ENCODE data around the gene JAZF1.

Gene JAZF1

GRCh38 chr7:28060371-28060950 is 120.1 kb downstream of the JAZF1 start:
- H4K20me1 ChIP-seq (ENCODE audit: low read depth, low read length): peaks cover 31% of the 10 kb centered on the region
- H3K27me3 ChIP-seq (ENCODE audit: low read length): no peaks in the 10 kb centered on the region
- H2AFZ ChIP-seq (ENCODE audit: low read depth, low read length, severe bottlenecking): no peak overlapping the region
- no peaks in the 10 kb centered on the region for H3K36me3 ChIP-seq (ENCODE audit: low read length)
- TF ChIP-seq EZH2phosphoT487 (conservative IDR thresholded peaks at IDR 0.05; ENCODE audit: low read length): no peak
- TF ChIP-seq, protein P1, sequence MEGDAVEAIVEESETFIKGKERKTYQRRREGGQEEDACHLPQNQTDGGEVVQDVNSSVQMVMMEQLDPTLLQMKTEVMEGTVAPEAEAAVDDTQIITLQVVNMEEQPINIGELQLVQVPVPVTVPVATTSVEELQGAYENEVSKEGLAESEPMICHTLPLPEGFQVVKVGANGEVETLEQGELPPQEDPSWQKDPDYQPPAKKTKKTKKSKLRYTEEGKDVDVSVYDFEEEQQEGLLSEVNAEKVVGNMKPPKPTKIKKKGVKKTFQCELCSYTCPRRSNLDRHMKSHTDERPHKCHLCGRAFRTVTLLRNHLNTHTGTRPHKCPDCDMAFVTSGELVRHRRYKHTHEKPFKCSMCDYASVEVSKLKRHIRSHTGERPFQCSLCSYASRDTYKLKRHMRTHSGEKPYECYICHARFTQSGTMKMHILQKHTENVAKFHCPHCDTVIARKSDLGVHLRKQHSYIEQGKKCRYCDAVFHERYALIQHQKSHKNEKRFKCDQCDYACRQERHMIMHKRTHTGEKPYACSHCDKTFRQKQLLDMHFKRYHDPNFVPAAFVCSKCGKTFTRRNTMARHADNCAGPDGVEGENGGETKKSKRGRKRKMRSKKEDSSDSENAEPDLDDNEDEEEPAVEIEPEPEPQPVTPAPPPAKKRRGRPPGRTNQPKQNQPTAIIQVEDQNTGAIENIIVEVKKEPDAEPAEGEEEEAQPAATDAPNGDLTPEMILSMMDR (IDR thresholded peaks at IDR 0.05; ENCODE audit: insufficient read depth, low read length, poor library complexity, severe bottlenecking): no peak
- H3K79me2 ChIP-seq (ENCODE audit: insufficient read depth, low read length): no peaks in the 10 kb centered on the region
- H3K9me2 ChIP-seq (replicated peaks; ENCODE audit: insufficient read depth, low read length): no peaks in the 10 kb centered on the region
- H3F3A ChIP-seq (ENCODE audit: insufficient read depth): no peaks in the 10 kb centered on the region
- no peak overlapping the region for H3K4me2 ChIP-seq (ENCODE audit: low read depth, low read length, poor library complexity, severe bottlenecking)
- no peak overlapping the region for H3K4me3 ChIP-seq (ENCODE audit: insufficient read depth, low read length, poor library complexity, severe bottlenecking)
- no peak overlapping the region for H3K9ac ChIP-seq (ENCODE audit: low read length)
- H3K27ac ChIP-seq (ENCODE audit: low read depth, low read length): no peak overlapping the region
- H3K9me3 ChIP-seq (ENCODE audit: insufficient read depth, low read length): no peaks in the 10 kb centered on the region

- Histone ChIP-seq H3K4me3 (ENCODE audit: insufficient read depth, low read length, poor library complexity, severe bottlenecking) (no peak overlapping the region), H3K79me2 (ENCODE audit: insufficient read depth, low read length) (no peaks in the 10 kb centered on the region), H3K36me3 (ENCODE audit: low read length) (no peaks in the 10 kb centered on the region), H3K4me2 (ENCODE audit: low read depth, low read length, poor library complexity, severe bottlenecking) (no peak overlapping the region), H3K9me3 (ENCODE audit: insufficient read depth, low read length) (no peaks in the 10 kb centered on the region), H3K27me3 (ENCODE audit: low read length) (no peaks in the 10 kb centered on the region), H3K27ac (ENCODE audit: low read depth, low read length) (no peak overlapping the region), H2AFZ (ENCODE audit: low read depth, low read length, severe bottlenecking) (no peak overlapping the region), H4K20me1 (ENCODE audit: low read depth, low read length) (peaks cover 10% of the 10 kb centered on the region; the same call in 1 of the 2 replicates), H3K9me2 (replicated peaks; ENCODE audit: insufficient read depth, low read length) (no peaks in the 10 kb centered on the region), H3F3A (ENCODE audit: insufficient read depth) (no peaks in the 10 kb centered on the region), H3K9ac (ENCODE audit: low read length) (no peak overlapping the region)
- TF ChIP-seq EZH2phosphoT487 (conservative IDR thresholded peaks at IDR 0.05; ENCODE audit: low read length): no peak
- TF ChIP-seq, protein P1 (IDR thresholded peaks at IDR 0.05; ENCODE audit: insufficient read depth, low read length, poor library complexity, severe bottlenecking): no peak
These were observed 125.4 kb downstream of the JAZF1 start for GRCh38 chr7:28055161-28055544.

- H3K9ac ChIP-seq (ENCODE audit: low read length): no peak overlapping the region
- H2AFZ ChIP-seq (ENCODE audit: low read depth, low read length, severe bottlenecking): no peak overlapping the region
- no peak overlapping the region for H3K4me2 ChIP-seq (ENCODE audit: low read depth, low read length, poor library complexity, severe bottlenecking)
- H3K79me2 ChIP-seq (ENCODE audit: insufficient read depth, low read length): no peaks in the 10 kb centered on the region
- H3K36me3 ChIP-seq (ENCODE audit: low read length): no peaks in the 10 kb centered on the region
- H3K4me3 ChIP-seq (ENCODE audit: insufficient read depth, low read length, poor library complexity, severe bottlenecking): no peak overlapping the region
- H3K27ac ChIP-seq (ENCODE audit: low read depth, low read length): no peak overlapping the region
- no peaks in the 10 kb centered on the region for H3K27me3 ChIP-seq (ENCODE audit: low read length)
- H4K20me1 ChIP-seq (ENCODE audit: low read depth, low read length): peaks cover 6% of the 10 kb centered on the region; the same call in 1 of the 2 replicates
- no peaks in the 10 kb centered on the region for H3K9me3 ChIP-seq (ENCODE audit: insufficient read depth, low read length)
- TF ChIP-seq, protein P1 (IDR thresholded peaks at IDR 0.05; ENCODE audit: insufficient read depth, low read length, poor library complexity, severe bottlenecking): no peak
- no peak for TF ChIP-seq EZH2phosphoT487 (conservative IDR thresholded peaks at IDR 0.05; ENCODE audit: low read length)
- H3F3A ChIP-seq (ENCODE audit: insufficient read depth): no peaks in the 10 kb centered on the region
- no peaks in the 10 kb centered on the region for H3K9me2 ChIP-seq (replicated peaks; ENCODE audit: insufficient read depth, low read length)
These were observed 125.9 kb downstream of the JAZF1 start for GRCh38 chr7:28054531-28055160.

Data from SU-DHL-6 (cell line).